Suprapubic skin (tissue), 3 donors: ENCODE data around the gene EYA2.

Source experiments
- EP300 ChIP-seq: sonication (generic); formaldehyde crosslinking; IDR thresholded peaks from one replicate; pipeline ENCODE4 v1.6.1; 2017; ENCODE audit warnings: antibody characterized with exemption
- POLR2A ChIP-seq, 2 donors: fragments of 450-650 bp; IDR thresholded peaks; one replicate each; pipeline ENCODE4 v1.6.1; 2017; ENCODE audit warnings: antibody characterized with exemption in 2 of 2, mild to moderate bottlenecking in 2 of 2, moderate library complexity in 2 of 2
- TF ChIP-seq, protein P1 (sequence below), 2 donors: fragments of 200-600 bp in 1 of 2; fragments of 450-650 bp in 1 of 2; sonication (generic) in 1 of 2; IDR thresholded peaks; one replicate each; pipeline ENCODE4 v1.5.1; 2016 to 2019; ENCODE audit warnings: antibody characterized with exemption in 2 of 2, mild to moderate bottlenecking in 1 of 2, moderate library complexity in 1 of 2

DNA sequence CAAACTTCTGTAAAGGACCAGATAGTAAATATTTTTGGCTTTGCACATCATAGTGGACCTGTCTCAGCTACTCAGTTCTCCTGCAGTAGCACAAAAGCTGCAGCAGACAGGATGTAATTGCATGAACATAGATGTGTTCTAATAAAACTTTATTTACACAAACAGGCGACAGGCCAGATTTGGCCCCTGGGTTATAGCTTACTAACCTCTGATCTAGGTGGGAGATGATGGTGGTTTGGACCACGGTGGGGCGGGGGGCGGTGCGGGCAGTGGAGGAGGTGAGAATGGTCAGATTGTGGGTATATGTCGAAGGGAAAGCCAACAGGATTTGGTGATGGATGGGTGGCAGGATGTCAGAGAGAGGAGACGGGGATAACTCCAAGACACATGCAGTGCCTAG lies 265.6 kb downstream of the EYA2 start:
- TF ChIP-seq, protein P1, sequence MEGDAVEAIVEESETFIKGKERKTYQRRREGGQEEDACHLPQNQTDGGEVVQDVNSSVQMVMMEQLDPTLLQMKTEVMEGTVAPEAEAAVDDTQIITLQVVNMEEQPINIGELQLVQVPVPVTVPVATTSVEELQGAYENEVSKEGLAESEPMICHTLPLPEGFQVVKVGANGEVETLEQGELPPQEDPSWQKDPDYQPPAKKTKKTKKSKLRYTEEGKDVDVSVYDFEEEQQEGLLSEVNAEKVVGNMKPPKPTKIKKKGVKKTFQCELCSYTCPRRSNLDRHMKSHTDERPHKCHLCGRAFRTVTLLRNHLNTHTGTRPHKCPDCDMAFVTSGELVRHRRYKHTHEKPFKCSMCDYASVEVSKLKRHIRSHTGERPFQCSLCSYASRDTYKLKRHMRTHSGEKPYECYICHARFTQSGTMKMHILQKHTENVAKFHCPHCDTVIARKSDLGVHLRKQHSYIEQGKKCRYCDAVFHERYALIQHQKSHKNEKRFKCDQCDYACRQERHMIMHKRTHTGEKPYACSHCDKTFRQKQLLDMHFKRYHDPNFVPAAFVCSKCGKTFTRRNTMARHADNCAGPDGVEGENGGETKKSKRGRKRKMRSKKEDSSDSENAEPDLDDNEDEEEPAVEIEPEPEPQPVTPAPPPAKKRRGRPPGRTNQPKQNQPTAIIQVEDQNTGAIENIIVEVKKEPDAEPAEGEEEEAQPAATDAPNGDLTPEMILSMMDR (IDR thresholded peaks at IDR 0.05), result no peak
- TF ChIP-seq EP300 (no peak), POLR2A (IDR thresholded peaks at IDR 0.05) (no peak)
